Dedifferentiated amniotic fluid mesenchymal stem cell (primary cell): Measurements from ENCODE around the gene CADPS.

ENCODE experiments used
- DNase-seq: peaks from one replicate; pipeline ENCODE4 v3.0.0-alpha.2; 2016; ENCODE audit errors: extremely low spot score

The CADPS gene

DNA sequence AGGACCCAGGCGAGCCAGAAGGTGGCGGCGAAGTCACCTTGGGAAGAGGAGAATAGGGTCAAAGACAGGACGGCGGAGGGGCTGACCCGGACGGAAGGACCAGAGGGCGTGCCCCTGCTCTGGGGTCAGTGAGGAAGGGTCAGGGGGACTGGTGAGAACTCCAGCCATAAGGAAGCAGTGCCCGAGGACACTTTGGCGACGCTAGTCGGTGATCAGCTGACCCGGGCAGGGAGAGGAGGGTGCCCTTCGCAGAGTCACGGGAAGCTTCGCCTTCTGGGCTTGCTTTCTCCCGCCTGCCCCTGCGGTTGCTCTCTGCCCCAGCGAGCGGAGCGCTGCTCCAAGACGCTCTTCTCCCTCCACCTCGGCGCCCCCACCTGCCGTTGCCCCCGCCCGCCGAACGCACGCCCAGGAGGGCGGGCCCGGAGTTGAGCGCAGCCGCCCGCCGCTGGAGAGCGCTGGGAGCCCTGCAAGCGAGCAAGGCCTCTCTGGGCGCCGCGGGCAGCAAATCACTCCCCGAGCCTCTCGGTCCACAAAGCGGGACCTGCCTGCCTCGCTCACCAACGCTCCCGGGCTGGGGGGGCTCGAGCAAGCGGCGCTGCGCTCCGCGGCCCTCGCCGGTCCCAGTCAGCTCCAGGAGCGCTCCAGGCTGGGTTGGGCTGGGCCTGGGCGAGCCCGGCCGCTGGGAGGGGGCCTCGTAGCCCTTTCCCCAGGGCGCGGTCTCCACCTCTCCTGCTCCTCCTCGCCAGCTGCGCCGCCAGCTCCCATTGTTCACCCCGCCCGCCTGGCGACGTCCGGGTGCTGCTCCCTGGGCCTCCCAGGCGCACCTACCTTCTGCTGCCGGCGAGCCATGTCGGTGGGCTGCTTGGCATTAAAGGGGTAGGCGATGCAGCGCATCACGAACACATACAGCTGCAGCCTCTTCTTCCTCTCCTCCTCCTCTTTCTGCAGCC, 1.2 kb downstream of the CADPS start:
- no peak for DNase-seq

DNA sequence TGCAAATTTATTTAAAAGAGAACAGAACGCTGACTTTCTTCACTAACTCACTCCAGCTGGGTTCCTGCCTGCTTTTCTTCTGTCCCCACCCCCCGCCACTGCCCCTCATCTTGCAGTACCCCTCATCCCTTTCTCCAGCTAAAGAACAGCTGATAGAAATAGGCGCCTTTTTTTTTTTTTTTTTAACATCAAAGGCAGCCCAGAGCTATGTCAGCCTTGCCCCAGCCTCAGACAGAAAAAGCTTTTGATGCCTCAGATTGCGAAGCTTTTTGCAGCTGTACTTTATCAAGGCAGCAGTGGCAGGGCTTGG, 1.8 kb downstream of the CADPS start:
- DNase-seq: no peak

DNA sequence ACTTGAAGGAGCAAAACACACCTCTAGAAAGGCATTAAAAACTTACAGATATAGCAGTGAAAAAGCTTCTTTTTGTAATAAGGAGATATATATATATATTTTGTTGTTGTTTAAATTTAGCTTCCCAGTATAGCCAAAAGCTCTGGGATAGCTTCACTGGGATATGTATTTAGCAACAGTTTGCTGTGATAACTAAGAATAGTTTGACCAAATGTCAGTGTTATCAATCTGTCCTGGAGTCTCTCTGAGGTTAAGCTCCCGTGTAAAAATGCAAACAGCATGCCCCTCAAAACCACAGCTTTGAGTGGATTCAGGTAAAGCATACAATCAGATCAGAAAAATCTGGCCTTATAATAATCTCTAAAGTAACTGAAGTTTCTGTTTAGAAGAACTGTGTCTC, 2.9 kb downstream of the CADPS start:
- DNase-seq: no peak

DNA sequence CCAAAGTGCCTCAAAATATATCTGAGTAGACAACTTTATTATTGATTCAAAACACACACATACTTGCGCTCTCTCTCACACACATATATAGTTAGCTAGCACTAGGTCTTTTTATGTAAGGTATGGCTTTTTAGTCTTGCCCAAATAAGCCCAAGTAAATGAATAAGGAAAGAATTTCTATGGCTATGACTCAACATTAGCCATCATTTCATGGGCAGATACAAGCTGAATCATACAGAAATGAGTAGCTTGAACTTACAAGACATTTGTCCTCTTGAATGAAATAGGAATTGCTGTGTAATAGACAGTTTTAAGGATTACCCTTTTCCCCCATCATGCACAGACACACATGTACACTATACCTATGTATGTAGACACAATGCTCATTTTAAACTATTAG, 4.9 kb downstream of the CADPS start:
- no peak for DNase-seq

DNA sequence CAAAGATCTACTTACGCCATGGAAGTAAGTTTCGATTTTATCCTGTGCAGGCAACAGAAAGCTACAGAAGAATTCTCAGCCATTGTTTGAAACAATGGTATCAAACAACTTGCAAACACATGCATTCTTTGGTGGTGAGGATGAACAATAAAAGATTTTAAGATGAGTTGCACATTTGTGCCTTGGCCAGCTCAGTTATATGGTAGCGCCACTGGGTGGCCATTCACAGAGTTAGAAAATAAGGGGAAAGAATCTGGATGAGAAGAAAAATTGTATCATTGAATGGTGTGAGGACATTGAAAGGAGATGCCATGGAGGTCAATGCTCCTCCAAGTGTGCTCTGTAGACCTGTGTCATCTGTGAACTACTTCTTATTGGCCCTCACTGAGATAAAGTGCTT, 11.6 kb downstream of the CADPS start:
- DNase-seq: no peak

DNA sequence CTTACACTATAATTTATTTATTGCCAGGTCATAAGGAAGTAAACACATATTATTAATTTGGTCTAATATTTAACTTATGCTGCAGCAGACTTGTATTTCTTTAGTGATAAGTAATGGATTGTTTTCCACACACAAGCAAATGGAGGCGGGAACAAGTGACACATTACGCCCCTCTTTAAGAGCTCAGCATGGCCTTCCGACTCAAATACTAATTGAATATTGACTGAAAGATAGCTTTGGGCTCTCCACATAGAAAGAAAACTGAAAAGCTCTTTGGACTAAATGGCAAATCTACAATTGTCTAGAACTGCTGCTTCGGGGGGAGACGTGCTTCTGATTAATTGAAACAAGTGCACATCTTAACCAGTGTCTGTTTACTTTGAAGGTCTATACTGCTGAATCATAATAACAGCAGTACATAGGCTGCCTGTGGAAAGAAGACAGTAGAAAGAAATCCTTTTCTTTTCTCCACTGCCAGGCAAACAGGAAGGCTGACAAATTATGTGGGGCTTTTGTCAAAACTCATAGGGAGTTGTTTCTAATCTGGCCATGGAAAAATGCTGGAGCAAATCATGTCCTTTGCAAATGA, 15.9 kb downstream of the CADPS start:
- no peak for DNase-seq

DNA sequence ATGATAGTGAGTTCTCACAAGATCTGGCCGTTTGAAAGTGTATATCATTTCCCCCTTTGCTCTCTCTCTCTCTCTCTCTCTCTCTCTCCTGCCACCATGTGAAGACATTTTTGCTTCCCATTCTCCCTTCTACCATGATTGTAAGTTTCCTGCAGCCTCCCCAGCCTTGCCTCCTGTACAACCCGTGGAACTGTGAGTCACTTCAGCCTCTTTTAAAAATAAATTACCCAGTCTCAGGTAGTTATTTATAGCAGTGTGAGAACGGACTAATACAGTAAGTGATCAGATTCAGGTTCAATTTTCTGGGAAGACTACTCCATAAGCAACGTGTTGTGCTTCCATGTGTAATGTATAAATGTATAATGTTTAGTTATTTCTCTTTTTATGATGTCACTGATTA, 29.2 kb downstream of the CADPS start:
- DNase-seq: no peak

DNA sequence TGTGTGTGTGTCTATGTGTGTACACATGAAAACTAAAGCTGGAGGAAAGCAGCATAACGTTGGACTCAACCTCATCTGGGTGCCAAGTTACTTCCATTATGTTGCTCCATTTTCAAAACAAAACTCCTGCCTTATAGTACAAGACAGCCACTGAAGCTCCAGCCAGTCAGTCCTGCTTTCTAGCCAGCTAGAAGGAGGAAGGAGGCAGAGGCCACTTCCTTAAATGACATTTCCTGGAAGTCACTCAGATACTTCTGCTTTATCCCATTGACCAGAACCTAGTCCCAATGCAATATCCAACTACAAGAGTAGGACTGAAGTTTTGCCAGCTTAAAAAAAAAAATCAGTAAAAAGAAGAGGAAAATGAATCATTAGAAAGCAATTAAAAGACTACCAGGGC, 31.7 kb downstream of the CADPS start:
- no peak for DNase-seq

DNA sequence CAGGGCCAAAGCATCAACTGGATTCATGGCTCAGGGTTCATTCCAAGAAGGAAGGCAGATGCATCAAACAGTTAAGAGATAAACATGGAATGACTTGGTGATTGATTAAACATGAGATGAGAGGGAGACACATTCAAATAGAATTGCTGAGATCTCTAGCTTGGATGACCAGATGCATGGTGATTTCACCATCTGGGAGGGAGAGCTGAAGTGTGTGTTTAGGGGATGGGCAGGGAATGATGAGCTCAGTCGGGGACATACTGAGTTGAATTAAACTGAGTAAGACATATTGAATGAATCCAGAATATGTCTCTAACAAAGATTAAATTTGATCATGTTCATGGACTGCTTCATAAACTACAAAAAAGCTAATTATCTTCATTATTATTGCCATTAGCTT, 35.5 kb downstream of the CADPS start:
- DNase-seq: no peak

DNA sequence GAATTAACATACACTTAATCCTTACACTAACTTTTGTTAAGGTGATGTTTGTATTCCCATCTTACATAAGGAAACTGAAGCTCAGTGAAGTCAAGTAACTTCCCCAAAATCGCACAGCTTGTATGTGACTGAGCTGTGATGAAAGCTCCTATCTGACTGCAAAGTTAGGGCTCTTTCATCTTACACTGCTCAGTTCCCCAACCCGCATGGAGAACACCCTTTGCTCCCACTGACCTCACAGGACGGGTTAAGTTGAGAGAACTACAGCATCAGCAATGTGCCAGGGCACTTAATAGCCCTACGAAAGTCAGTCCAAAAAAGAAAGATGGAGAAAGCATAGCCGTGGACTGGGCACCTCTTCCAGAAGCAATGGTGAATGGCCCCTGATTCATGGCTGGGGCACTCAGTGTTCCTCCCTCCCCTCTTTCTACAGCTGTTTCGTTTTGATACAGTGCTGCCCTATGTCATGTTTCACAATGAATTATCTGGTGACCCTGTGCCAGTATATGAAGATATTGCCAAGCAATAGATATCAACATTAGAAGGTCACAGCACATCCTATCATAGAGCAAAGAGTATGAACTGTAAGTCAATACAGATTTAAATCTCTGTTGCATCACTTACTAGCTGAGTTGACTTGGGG, 38.0 kb downstream of the CADPS start:
- DNase-seq: no peak

DNA sequence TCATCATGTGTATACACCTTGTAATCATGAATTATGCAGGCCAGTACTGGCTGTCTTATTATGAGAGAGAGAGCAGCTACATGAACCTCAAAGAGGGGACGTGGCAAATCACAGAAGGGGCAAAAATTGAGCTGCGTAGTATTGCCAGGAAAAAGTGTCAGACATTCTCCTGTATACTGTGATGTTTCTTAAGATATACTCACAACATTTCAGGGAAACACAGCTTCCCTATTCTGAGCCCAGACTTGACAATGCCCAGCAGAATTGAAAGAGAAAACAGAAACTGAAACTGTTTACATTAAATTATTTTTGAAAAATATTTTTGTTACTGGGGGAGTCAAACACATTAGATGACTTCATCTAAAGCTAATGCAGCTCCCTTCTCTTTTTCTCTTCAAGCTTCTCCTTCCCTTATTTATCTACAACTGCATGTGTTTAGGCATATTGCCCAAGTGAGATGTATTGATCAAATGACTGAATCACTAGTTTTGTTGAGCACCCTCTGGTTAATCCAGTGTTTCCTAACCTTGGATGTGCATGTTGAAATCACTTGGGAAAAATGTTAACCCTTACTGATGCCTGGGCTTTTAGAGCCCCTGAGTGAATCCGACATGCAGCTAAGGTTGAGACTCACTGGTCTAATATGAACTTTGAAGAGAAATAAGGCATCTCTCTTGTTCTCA, 39.5 kb downstream of the CADPS start:
- no peak for DNase-seq

DNA sequence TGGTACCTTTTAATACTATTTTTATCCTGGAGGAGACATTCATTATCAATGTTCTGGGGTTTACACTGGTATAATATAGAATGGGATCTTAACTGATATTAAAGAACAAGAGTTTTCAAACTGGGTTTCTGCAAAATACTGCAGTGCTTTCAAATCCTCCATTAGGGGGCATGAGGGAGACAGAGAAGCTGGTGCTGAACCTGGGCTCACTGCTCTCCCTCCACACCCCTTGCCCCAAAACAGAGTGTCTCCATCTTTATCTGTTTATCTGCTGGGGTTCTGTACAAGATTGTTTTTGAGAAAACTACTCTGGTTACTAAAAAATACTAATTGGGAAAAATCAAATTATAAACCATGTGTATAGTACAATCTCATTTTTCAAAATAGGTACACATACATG, 41.7 kb downstream of the CADPS start:
- DNase-seq: no peak

DNA sequence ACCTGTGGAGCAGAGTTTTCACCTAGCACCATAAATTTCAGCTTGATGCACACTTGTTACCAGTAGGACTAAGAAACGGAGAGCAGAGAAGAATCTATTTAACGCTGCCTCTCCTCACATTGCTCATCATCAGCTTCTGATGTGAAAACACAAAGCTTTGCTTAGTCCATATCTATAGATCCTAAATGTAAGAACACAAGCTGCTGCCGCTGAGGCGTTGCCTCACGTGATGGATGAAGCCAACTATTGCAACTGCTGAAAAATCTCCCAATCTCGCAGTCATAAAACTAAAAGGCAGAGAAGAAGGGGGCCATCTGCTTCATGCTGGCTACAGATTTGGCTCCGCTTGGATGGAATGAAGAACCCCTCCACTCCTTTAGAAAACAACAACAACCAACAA, 42.7 kb downstream of the CADPS start:
- DNase-seq: no peak

DNA sequence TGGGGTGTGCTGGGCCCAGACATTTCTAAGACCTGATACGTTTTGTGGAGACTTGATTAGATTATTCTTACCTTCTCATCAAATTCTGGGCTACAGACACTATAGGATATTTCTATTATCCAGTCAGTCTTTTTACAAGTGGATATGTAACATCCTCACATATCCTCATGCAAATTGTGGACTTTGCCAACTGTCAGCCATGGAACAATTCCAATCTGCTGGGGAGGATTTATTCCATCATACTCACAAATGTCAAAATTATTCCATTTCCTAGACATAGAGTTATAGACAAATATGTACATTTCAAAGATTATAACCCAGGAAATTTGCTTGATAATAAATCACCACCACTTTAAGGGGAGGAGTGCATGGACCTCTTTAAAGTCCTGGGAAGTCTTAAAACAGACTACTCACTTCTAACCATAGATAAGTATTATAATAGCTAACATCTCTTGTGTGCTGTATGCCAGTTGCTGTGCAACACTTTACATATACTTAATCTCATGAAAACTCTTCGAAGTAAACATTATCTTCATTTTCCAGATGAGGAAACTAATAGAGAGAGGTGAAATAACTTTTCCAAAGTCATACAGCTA, 44.4 kb downstream of the CADPS start:
- no peak for DNase-seq

DNA sequence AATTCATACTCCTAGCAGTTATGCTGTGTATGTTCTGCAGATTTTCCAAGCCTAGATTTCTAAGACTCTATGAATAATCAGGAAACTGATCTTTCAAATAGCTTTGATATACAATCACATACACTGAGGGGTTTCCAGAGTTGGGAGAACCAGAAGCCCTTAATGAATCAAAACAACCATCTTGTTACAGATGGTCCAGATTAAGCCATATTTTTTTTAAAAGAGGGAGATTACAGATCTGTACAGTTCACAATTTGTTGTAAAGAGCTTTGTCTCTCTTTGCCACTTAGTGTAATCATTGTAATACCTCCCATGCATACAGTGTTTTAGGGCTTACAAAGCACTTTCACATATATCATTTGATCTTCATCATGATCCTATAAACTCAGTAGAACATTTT, 47.7 kb downstream of the CADPS start:
- DNase-seq: no peak

DNA sequence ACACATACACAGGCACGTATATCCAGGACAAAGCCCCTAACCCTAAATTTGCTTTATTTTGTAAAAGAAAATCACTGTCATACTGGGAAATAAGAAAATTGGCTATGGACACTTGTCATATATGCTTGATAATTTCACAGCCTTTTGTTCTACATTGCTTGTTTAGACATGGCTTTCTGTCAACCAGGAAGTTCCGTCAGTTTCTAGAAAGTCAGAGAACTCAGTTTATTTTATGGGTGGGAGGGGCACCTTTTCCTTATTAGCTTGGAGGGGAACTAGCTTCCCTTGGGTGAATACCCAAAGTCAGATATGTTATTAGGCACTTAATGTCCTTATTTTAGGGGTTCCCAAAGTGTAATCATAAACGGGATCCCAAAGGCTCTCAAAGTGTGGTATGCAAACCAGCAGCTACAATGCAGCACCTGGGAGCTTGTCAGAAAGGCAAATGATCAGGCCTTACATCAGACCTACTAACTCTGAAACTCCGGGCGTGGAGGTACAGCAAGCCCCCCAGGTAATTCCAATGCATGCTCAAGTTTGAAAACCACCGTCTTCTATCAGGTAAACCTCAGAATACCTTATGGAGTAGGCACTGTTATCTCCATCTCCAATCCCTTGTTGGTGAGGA, 50.1 kb downstream of the CADPS start:
- no peak for DNase-seq

DNA sequence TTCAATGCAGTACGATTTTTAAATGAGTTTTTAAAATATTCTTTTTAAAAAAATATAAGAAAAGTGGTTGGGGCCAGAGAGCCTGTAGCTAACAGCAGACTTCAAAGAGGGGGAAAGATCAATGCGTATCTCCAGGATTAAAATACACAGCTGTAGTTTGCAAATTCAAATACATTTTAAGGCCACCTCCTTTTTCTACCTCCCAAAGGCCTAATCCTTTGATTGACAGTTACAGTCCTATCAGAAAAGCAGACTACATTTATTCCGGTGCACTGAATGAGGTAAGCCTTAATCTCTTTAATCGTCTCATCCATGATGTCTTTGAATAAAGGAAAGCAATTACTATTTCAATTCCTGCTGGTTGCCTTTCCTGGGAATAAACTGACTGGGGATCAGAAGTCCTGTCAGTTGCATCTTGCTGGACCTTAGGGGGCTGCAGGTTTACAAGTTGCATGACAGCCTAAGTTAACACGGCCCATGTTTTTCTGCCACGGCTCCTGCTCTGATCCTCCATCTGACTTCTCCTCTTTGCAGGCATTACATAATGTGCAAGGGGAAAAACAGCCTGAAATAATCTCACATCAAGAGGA, 51.7 kb downstream of the CADPS start:
- no peak for DNase-seq

DNA sequence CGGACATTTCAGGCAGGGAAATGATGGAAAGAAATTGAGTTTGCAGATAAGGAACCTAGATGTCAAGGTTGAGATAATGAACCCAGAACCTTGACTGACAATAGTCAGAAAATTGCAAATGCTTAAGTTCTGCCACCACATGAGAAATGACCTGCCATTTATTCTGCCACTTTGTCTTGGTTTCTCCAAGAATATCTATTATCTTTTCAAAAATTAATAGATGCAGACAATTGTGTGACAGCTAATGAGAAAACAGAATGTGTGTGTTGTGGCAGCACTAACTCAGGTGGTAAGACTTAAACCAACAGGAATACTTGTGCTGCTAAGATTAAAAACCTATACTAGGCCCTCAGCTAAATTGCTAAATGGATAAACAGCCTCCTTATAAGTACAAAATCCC, 52.3 kb downstream of the CADPS start:
- DNase-seq: no peak

DNA sequence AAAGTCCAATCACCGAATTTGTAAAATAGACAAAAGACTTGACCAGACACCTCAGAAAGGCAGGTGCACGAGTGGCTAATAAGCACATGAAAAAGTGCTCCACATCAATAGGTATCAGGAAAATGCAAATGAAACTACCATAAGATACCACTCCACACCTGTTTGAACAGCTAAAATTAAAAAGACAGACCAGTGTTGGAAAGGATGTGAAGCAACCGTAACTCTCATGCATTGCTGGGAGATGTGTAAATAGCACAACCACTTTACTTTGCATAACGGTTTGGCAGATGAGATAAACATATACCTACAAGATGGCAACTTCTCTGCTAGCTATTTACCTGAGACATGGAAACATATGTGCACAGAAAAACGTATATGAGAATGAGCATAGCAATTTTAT, 56.9 kb downstream of the CADPS start:
- DNase-seq: no peak

DNA sequence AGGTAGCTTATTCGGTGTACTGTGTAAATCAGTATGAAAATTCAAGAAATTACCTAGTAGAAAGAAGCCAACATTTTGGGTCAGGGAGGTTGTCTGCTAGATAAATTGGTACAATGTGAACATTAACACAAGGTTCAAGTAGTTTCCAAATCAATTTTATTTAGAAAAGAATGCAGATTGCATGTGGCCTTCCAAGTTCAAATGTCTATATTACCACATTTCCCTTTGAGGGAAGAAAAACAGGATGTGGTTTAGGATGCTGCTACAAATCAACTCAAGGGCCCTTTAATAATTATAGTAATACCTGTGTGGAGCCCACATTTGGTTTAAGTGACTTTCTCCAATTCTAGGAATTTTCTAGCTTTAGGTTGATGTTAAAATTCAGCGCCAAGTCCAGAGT, 57.5 kb downstream of the CADPS start:
- DNase-seq: no peak

DNA sequence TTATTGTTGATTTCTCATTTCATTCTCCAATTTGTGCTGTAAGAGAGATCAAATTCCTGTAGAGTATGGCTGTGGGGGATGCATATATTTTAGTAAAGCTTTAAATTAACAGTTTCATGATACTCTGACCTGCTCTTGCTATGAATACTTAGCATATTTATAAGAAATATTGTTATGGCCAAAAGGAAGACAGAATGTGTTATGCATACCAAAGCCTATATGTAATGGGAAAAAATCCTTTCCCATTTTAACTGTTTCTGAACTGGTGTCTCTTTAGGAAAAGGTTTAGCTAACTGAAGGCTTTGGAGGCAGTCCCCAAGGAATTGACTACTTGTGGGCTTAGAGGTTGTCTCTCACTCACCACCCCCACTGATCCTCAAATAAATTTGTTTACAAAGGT, 59.2 kb downstream of the CADPS start:
- no peak for DNase-seq
